GM21717 (cell line): ENCODE measurements around the gene TTPAL.

Experiments
- ATAC-seq: cut with Tn5 transposase; IDR thresholded peaks from one replicate; pipeline ENCODE4 v1.9.1; 2021; ENCODE audit warnings: mild to moderate bottlenecking, moderate library complexity; ENCODE audit not compliant: unreplicated experiment

The TTPAL gene

DNA sequence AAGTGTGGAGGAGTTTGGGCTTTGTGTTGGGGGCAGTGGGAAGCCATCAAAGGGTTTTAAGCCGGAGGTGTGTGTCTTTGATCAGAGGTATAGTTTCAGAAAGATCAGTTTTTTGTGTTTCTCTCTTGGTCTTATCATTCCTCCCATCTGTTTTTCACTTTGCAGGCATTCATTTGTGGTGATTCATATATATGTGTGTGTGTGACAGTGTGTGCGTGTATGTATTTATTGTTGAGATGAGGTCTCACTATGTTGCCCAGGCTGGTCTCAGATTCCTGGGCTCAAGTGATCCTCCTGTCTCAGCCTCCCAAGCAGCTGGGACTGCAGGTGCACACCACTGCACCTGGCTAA lies 57.3 kb downstream of the TTPAL start:
- no peak for ATAC-seq

DNA sequence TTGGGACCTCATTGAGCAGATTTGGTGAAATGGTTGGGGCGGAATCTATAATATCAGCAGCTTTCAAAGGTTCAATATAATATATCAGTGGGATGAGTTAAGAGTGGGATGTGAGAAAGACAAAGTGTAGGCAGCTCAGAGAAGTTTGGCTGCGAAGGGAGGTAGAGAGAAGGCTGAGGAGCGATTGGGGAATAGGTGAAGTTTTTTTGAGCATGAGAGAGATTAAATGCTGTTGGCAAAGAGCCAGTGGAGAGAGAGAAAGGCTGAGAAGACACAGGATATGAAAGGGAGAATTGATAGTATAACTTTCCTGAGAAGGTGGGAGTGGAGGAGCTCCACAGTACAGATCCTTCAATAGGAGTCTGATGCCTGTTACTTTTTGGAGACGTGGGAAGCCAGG lies 58.3 kb downstream of the TTPAL start:
- ATAC-seq, result no peak

DNA sequence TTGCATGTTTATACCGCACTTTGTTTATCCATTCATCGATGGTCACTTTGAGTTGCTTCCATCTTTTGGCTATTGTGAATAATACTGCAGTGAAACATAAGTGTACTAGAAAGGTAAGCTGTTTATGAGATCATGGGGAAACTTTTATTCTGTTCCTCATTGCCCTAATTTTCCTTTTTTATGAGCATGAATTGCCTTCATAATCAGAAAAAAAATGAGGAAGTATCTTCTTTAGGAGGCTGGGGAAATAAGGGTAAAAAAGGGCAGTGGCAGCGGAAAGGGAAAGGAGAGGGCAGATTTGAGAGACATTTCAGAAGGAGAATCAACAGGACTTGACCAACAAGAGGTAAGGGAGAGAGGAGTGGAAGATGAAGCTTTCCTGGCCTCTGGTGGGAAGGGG lies 60.5 kb downstream of the TTPAL start:
- no peak for ATAC-seq

DNA sequence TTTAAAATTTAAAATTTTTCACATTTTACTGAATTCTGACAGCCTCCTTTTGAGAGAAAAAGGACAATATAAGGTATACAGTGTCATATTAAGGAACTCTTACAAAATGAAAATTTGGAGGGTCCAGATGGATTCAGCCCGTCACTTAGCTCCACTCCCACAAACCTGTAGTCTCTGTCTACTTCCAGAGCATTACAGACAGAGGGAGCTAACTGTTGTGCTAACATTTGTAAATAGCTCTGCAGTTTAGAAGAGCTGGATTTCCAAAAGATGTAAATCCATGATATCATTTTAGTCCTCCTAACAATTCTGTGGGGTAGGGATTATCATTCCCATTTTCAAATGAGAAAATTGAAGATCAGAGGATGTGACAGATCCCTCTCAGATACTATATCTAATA lies 62.3 kb downstream of the TTPAL start:
- ATAC-seq, result no peak

DNA sequence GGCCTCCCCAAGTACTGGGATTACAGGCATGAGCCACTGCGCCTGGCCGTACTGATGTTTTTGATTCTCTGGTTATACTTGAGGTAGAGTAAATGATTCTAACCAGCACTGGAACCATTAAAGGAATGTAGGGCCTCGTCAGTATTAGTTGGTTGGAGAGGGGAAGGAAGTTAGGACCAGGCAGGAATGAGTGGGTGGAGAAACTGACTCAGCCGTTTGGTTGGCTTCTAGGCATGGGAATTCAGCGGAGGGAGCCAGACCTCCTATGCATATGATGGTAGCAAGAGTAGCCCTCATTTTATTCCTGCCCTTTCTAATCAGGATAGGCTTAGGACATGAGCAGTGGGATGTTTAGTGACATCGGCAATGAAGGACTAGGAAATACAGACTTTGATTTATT lies 65.2 kb downstream of the TTPAL start:
- ATAC-seq, result no peak

DNA sequence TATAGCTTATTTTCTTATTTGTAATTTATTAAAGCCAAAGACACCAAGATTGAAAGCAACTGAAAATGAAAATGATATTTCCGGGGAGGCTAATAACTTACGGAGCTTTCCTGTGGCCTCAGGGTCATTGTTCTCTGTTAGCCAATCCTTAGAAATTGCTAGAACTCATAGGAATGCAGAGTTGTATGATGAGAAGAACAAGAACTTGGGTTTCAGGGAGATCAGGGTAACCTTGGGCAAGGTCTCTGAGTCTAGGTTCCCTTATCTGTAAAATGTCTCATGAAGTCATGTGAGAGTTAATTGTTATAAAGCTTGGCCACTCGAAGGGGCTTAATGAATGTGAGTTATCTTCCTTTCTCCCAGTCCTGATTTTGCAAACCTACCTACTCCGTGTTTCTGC lies 66.3 kb downstream of the TTPAL start:
- ATAC-seq, result no peak

DNA sequence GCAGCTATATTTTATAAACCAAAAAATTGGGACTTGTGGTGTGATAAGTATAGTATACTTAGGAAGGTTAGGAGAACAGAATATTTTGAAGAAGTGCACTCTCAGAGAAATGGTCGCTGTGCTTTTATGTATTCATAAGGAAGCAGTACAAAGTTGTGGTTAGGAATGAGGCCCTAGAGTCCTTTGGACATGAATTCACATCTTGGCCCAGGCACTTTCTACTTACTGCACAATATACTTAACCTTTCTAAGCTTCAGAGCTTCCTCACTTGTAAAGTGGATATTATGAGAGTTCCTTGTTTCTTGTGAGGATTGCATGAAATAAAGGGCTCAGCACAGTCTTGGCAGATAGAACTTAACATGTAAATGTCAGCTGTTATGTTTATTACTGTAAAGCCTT lies 67.2 kb downstream of the TTPAL start:
- ATAC-seq, result no peak

DNA sequence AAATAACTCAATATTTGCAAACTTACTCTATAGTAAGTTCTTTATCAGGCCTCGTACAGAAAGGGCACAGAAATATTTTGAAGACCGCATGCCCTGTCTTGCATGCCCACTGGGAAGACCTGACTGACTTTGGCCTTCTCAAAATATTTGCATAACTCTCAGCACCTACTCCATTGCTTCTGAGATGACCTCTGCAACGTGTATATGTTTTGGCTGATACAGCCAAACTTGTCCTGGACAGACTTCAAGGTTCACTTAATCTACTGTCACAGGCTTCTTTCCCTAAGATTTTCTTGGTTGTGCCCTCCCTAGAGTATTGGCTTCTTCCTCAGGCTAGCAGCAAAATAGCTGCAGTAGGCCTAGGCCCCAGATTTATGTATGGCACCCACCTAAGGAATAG lies 67.7 kb downstream of the TTPAL start:
- no peak for ATAC-seq
